Mucosa of descending colon (tissue), 3 donors: Measurements from ENCODE around the gene FBXO38. TPM values are rescaled to one million over a fixed set of nuclear protein-coding genes. Genes with fewer than 3 reads are reported as not detected.
A peak's percentile ranks its signal among the peaks of the same experiment; 100 is the strongest.

Experiments used
- ATAC-seq: fragments of 200-7000 bp; cut with Tn5 transposase; one replicate; pipeline ENCODE4 v1.9.1; 2020; ENCODE audit warnings: mild to moderate bottlenecking, moderate library complexity
- DNase-seq, 3 donors: peaks; one replicate each; pipeline ENCODE4 v3.0.0-alpha.2; 2020
- H3K36me3 ChIP-seq: fragments of 200-600 bp; one replicate; pipeline ENCODE4 v1.8.0; 2021; ENCODE audit warnings: low read depth, mild to moderate bottlenecking
- H3K4me1 ChIP-seq: fragments of 200-600 bp; one replicate; pipeline ENCODE4 v1.8.0; 2021; ENCODE audit warnings: low read depth, mild to moderate bottlenecking
- H3K4me3 ChIP-seq: fragments of 200-600 bp; one replicate; pipeline ENCODE4 v1.8.0; 2021; ENCODE audit warnings: mild to moderate bottlenecking
- H3K9me3 ChIP-seq: fragments of 200-600 bp; one replicate; pipeline ENCODE4 v1.8.0; 2021; ENCODE audit warnings: mild to moderate bottlenecking
- intact Hi-C, 2 donors: fragments of 100-400 bp; cut with DNase I in 1 of 2; cut with micrococcal nuclease in 1 of 2; formaldehyde crosslinking; loops; one replicate each; pipeline versions ENCODE4 v1.11.0 to v1.11.1; 2022; cut with DNase I, micrococcal nuclease
- total RNA-seq, 3 donors: library from RNA; stranded (reverse); fragmentation: NEBNext Ultra II Directional in 2 of 3; extraction: Animal tissue kit (Norgen Biotek cat#: 25700) in 2 of 3; gene quantifications; one replicate each; pipeline versions ENCODE4 v1.2.1 to v1.2.4, GENCODE V29; 2021 to 2023
- TF ChIP-seq, protein P1 (sequence below): fragments of 200-600 bp; IDR thresholded peaks from one replicate; pipeline ENCODE4 v1.8.0; 2022; ENCODE audit warnings: antibody characterized with exemption, mild to moderate bottlenecking
- donor health status: DM: no; HTN: no; CAD: no; lungs with moderate emphysema.
- donor health status: DM: no; HTN: no; CAD: no.
- donor health status: DM: no; HTN: yes; CAD: no.

Gene FBXO38
- total RNA-seq, 3 donors from 2014 or later: 46.5 to 48.0 (median 46.9) TPM

GRCh38 chr5:148445578-148445977, 61.8 kb downstream of the FBXO38 start:
- no peak overlapping the region for H3K4me3 ChIP-seq
- peaks cover 12% of the 10 kb centered on the region for H3K36me3 ChIP-seq
- no peaks in the 10 kb centered on the region for H3K9me3 ChIP-seq
- intact Hi-C loops: loop anchor here in 1 of 2 donors (2.0 kb wide), 1 partner anchor 283 kb away; no protein-coding TSS in a partner anchor
- no peaks in the 10 kb centered on the region for H3K4me1 ChIP-seq
- ATAC-seq (no peak), DNase-seq (no peak)
- TF ChIP-seq, protein P1, sequence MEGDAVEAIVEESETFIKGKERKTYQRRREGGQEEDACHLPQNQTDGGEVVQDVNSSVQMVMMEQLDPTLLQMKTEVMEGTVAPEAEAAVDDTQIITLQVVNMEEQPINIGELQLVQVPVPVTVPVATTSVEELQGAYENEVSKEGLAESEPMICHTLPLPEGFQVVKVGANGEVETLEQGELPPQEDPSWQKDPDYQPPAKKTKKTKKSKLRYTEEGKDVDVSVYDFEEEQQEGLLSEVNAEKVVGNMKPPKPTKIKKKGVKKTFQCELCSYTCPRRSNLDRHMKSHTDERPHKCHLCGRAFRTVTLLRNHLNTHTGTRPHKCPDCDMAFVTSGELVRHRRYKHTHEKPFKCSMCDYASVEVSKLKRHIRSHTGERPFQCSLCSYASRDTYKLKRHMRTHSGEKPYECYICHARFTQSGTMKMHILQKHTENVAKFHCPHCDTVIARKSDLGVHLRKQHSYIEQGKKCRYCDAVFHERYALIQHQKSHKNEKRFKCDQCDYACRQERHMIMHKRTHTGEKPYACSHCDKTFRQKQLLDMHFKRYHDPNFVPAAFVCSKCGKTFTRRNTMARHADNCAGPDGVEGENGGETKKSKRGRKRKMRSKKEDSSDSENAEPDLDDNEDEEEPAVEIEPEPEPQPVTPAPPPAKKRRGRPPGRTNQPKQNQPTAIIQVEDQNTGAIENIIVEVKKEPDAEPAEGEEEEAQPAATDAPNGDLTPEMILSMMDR: no peak

GRCh38 chr5:148446611-148447010, 62.9 kb downstream of the FBXO38 start:
- no peak for DNase-seq
- Histone ChIP-seq H3K36me3 (peaks cover 6% of the 10 kb centered on the region), H3K4me1 (no peaks in the 10 kb centered on the region), H3K9me3 (no peaks in the 10 kb centered on the region), H3K4me3 (no peak overlapping the region)
- intact Hi-C loops: no loop called here
- TF ChIP-seq, protein P1: no peak
- ATAC-seq: peak; percentile 84

- H3K4me3 ChIP-seq: no peak overlapping the region
- ATAC-seq: no peak
- no peak for DNase-seq
- no peaks in the 10 kb centered on the region for H3K36me3 ChIP-seq
- intact Hi-C loops: no loop called here
- H3K4me1 ChIP-seq: no peaks in the 10 kb centered on the region
- no peaks in the 10 kb centered on the region for H3K9me3 ChIP-seq
- TF ChIP-seq, protein P1: no peak
These were observed 68.9 kb downstream of the FBXO38 start for GRCh38 chr5:148452499-148453193.

GRCh38 chr5:148454576-148454975, 70.8 kb downstream of the FBXO38 start:
- no peaks in the 10 kb centered on the region for H3K9me3 ChIP-seq
- TF ChIP-seq, protein P1: no peak
- no peak overlapping the region for H3K4me3 ChIP-seq
- no peaks in the 10 kb centered on the region for H3K36me3 ChIP-seq
- intact Hi-C loops: no loop called here
- DNase-seq: no peak
- H3K4me1 ChIP-seq: no peaks in the 10 kb centered on the region
- ATAC-seq: no peak

DNA sequence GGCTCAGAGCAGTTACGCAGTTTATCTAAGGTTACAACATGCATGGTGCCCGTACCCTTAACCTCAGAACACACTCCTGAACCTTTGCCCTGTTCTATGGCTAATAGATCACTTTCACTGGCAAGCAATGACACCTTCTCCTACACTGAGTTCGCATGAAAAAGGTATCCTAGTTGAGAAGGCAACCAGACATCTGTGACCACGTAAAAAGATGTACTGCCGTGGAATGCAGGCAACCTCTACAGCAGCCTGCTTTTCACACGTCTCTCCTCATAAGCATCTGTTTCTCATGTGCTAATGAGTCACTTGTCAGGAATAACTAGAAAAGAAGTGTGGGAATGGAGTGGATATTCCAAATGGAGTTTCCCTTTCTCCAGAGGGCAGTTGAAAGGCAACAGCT, 71.4 kb downstream of the FBXO38 start:
- no peak for DNase-seq

More for the DNA sequence above, 71.4 kb downstream of the FBXO38 start:
- H3K4me3 ChIP-seq: no peak overlapping the region
- no peaks in the 10 kb centered on the region for H3K9me3 ChIP-seq
- intact Hi-C loops: no loop called here
- TF ChIP-seq, protein P1: no peak
- no peak for ATAC-seq
- no peaks in the 10 kb centered on the region for H3K4me1 ChIP-seq
- H3K36me3 ChIP-seq: no peaks in the 10 kb centered on the region
